ENCODE data around the gene ALCAM. TPM values are rescaled to one million over a fixed set of nuclear protein-coding genes. Genes with fewer than 3 reads are reported as not detected.

Gene ALCAM
- total and polyA plus RNA-seq, 7 donors: 0.42 to 1.5 (median 0.70) TPM

DNA sequence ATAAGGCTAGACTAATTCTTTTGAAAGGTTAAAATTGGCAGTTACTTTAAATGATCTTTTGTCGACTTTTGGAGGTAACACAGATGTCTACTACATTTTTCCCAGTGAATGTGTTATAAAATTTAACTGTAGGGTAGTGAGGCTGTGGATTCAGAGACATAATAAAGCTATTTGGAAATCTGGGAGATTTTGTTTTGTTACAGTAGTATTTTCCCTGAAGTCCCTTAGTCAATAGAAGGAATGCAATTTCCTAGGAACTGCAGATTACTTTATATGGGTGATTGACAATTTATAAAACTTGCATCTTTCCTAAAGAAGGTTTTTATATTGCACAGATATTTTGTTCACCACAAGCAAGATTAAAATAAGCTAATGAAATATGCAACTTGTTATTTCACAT, 96.9 kb downstream of the ALCAM start:
- intact Hi-C loops (cut with DNase I): no loop called here
- TF ChIP-seq, protein P1, sequence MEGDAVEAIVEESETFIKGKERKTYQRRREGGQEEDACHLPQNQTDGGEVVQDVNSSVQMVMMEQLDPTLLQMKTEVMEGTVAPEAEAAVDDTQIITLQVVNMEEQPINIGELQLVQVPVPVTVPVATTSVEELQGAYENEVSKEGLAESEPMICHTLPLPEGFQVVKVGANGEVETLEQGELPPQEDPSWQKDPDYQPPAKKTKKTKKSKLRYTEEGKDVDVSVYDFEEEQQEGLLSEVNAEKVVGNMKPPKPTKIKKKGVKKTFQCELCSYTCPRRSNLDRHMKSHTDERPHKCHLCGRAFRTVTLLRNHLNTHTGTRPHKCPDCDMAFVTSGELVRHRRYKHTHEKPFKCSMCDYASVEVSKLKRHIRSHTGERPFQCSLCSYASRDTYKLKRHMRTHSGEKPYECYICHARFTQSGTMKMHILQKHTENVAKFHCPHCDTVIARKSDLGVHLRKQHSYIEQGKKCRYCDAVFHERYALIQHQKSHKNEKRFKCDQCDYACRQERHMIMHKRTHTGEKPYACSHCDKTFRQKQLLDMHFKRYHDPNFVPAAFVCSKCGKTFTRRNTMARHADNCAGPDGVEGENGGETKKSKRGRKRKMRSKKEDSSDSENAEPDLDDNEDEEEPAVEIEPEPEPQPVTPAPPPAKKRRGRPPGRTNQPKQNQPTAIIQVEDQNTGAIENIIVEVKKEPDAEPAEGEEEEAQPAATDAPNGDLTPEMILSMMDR (IDR thresholded peaks at IDR 0.05): no peak
- Histone ChIP-seq H3K27me3 (ENCODE audit: insufficient read depth in 3 of 3, low read length in 2 of 3) (no peaks in the 10 kb centered on the region), H3K4me3 (no peak overlapping the region), H3K36me3 (ENCODE audit: insufficient read depth in 1 of 2, low read depth in 1 of 2) (no peaks in the 10 kb centered on the region), H3K4me1 (no peaks in the 10 kb centered on the region), H3K27ac (no peak overlapping the region), H3K9me3 (no peaks in the 10 kb centered on the region)
- no peak for DNase-seq
- ATAC-seq: no peak
- 73 to 85% (median 80%) methylated on average over 1 of the region's 1 CpG for WGBS, 3 donors

DNA sequence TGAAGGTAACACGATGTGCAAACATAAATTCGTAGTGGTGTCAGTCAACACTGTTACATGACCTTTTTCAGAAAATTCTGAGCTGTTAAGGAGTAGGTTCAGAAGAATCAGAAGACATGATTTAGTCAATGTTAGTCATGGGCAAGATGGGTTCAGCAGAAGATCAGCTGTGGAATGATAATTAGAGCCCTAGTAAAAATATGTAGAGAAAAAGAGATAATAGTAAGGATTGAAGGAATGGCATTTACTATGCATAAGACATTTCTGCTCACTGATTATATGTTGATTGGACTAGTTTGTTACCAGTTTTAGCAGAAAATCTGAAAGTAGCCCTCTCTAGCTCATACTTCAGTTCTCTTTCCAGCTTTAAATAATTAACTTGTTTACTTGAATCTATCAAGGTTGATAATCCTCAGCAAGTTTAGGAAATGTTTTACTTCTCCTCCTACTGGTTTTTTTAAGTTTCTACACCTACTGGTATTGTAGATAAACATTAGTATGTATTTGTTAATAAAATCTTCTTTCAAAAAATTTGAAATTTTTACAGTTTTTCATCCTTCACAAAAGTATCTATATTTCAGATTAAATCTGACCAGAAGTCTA, 98.6 kb downstream of the ALCAM start:
- H3K9me3 ChIP-seq: no peaks in the 10 kb centered on the region
- intact Hi-C loops (cut with DNase I): no loop called here
- H3K27me3 ChIP-seq (ENCODE audit: insufficient read depth in 3 of 3, low read length in 2 of 3): no peaks in the 10 kb centered on the region
- H3K4me3 ChIP-seq: no peak overlapping the region
- DNase-seq (no peak), ATAC-seq (no peak)
- TF ChIP-seq, protein P1 (IDR thresholded peaks at IDR 0.05): no peak
- no peaks in the 10 kb centered on the region for H3K4me1 ChIP-seq
- 71 to 74% (median 72%) methylated on average over 2 of the region's 2 CpGs for WGBS, 3 donors
- H3K27ac ChIP-seq: no peak overlapping the region
- H3K36me3 ChIP-seq (ENCODE audit: insufficient read depth in 1 of 2, low read depth in 1 of 2): no peaks in the 10 kb centered on the region

DNA sequence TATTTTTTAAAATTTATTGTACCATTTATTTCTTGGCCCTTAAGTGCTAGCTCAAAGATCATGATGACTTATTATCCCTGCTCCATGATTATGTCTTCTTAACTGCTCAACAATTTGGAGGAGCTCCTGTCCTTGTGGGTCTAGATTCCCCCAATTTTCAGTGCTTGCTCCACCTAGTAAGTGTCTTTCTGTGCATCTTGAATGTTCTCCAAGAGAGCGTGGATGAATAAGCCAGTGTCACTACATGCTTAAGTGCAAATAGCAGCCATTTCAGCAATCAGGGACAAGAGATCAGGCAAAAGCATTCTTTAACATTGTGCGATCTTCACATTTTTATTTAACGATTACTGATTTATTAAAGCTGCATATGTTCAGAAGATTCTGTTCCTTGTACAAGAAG, 99.4 kb downstream of the ALCAM start:
- no peak overlapping the region for H3K4me3 ChIP-seq
- no peaks in the 10 kb centered on the region for H3K36me3 ChIP-seq (ENCODE audit: insufficient read depth in 1 of 2, low read depth in 1 of 2)
- no peaks in the 10 kb centered on the region for H3K4me1 ChIP-seq
- DNase-seq: no peak
- intact Hi-C loops (cut with DNase I): no loop called here
- ATAC-seq: no peak
- 94 to 95% (median 95%) methylated on average over 3 of the region's 3 CpGs for WGBS, 3 donors
- no peak overlapping the region for H3K27ac ChIP-seq
- H3K27me3 ChIP-seq (ENCODE audit: insufficient read depth in 3 of 3, low read length in 2 of 3): no peaks in the 10 kb centered on the region
- TF ChIP-seq, protein P1 (IDR thresholded peaks at IDR 0.05): no peak
- H3K9me3 ChIP-seq: no peaks in the 10 kb centered on the region

DNA sequence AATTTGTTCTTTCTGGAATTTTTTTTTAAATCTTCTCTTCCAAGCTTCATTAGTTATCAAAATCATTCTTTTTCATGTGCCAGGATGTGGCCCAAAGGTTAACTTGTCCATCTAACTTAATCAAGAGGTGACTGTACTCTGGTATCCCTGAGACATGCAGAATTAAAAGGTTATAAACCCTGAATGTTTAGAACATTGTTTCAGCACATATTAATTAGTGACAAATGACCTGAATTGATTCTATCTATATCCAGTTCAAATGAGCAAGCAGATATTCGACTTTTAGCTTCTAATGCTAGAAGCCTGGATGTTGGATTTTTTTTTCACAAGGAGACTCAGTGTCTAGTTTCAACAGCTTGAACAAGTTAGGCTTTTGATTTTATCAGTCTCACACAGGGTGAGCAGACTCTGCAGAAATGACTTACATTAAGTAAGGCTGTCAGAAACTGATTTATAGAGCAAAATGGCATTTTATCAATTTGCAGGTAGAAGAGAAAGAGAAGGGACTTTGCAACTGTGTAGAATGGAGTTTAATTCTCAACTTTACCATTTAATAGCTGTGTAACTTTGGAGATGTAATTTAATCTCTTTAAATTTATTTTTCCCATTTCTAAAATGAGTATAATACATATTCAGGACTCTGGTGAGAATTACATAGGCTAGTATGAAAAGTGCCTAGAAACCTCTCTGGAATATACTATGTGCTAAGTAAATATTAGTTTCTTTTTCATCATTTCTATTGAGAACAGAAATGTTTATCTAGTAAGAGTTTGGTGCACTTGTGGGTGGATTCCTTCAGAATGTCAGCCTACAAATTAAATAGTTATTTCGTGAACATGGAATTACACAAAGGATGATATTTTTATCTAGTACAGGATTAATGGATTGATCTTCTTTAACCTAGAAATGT, 100.0 kb downstream of the ALCAM start:
- H3K9me3 ChIP-seq: no peaks in the 10 kb centered on the region
- no peak for ATAC-seq
- no peak overlapping the region for H3K4me3 ChIP-seq
- TF ChIP-seq, protein P1 (IDR thresholded peaks at IDR 0.05): no peak
- no peaks in the 10 kb centered on the region for H3K36me3 ChIP-seq (ENCODE audit: insufficient read depth in 1 of 2, low read depth in 1 of 2)
- 46 to 52% (median 51%) methylated on average over 2 of the region's 2 CpGs for whole genome bisulfite sequencing, 3 donors
- no peaks in the 10 kb centered on the region for H3K4me1 ChIP-seq
- H3K27ac ChIP-seq: no peak overlapping the region
- no peaks in the 10 kb centered on the region for H3K27me3 ChIP-seq (ENCODE audit: insufficient read depth in 3 of 3, low read length in 2 of 3)
- intact Hi-C loops (cut with DNase I): no loop called here
- DNase-seq: no peak
